Midbrain (tissue), 1 donor: ENCODE measurements around the gene OSBPL1A.
A peak's percentile ranks its signal among the peaks of the same experiment; 100 is the strongest.

Experiments
- DNase-seq: peaks from one replicate; lab custom pipeline; 2025; lab: John Stamatoyannopoulos, UW

OSBPL1A gene

GRCh38 chr18:24219561-24220317 is 177.9 kb downstream of the OSBPL1A start:
- peak; percentile 36 for DNase-seq

DNA sequence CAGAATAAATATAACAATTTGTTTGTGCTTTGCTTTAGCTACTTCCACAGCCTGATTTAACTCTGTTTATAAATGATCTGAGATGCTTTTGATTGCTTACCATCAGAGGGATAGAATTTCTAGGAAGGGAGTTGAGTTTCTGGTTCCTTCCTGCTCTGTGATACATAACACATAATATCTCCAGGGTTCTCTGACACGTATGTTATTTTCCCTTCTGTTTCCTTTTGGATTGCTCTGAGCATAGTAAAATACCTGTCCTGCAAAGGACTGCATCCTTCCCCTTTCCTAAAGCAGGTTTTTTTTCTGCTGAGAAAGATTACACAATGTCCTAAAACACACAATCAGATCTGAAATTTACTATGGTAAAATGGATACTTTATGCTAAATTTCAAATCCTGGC is 182.7 kb downstream of the OSBPL1A start:
- DNase-seq, result no peak

DNA sequence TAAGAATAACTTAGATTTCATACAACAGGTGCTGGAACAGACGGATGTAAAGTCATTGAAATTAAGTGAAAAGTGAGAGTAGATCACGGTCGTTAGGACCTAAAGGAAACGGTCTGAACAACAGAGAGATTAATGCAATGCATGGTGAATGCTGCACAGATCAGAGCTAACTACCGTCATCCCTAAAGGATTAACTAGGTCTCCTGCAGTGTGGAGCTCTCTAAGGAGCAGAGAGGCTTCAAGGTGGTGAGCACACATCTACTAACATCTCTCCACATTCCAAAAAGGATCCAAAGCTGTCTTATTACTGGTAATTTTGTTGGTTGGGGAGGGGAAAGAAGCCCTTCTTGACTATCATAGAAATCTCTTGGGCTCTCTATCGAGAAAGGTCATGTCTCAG is 183.5 kb downstream of the OSBPL1A start:
- DNase-seq, result no peak

- no peak for DNase-seq
These were observed 184.7 kb downstream of the OSBPL1A start for GRCh38 chr18:24212939-24213338.

GRCh38 chr18:24209558-24209957 is 188.1 kb downstream of the OSBPL1A start:
- DNase-seq, result no peak

DNA sequence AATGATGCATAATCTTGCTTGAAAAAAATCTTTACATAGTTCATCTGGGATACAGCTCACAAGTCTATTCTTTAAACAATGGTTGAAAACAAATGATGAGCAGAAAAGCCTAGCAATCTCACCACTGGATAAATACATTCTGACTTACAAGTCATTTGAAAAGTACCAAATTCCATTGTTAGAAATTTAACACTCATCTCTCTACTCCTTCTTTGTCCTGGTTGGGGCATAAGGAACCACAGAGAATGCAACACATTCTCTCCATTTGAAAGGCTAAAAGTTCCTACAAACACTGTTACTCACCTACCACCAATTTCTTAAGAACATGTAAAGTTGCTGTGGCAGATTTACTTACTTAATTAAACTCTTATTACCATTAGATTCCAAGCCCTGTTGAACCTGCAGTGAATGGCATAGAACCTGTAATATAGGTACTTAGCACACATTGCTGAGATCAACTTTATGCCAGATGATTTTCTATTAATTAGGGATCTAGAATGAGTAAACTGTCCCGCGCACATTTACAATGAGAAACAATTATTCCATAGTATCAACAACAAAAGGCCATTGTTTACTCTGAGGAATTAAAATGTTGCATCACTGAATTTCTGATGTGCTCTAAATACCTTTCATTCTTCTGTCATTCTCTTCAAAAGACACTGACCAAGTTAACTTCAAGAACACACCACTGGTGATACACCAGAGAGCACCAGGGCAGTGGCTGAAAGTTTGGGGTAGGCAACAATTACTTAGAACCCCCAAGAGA is 189.2 kb downstream of the OSBPL1A start:
- DNase-seq, result peak; percentile 38

- DNase-seq, result no peak
These were observed 192.7 kb downstream of the OSBPL1A start for GRCh38 chr18:24204904-24205303.

- no peak for DNase-seq
These were observed 195.6 kb downstream of the OSBPL1A start for GRCh38 chr18:24201699-24202687.

DNA sequence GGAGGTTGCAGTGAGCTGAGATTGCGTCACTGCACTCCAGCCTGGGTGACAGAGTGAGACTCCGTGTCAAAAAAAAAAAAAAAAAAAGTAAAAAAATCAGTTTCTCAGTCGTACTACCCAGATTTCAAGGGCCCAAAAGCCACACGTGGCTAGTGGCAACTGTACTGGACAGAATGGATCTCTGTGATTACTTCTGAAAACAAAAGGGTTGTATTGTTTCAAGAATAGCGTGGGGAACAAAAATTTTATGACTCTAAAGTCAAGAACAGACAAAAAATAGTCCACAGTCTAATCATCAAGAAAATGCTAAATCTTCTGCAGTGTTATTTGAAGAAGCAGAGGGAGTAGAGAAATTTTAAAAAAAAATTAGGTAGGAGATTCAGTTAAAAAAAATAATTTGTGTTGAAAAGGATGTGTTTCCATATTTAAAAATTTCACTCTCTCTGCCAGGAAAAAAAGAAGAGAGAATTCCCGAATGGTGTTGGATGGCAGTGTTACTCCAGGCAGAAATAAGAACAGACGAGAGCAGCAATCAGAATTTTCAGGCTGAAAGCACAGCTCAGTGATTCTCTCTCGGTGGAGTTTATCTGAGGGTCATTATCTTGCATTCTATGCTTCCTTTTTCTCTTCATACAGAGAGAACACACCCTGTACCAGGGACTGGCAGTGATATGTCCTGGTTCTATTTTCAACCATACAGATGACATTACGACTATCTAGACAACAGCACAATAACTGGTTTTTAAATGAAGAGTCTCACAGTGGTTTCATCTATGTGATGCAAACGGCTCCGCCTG is 196.9 kb downstream of the OSBPL1A start:
- peak; percentile 76 for DNase-seq

DNA sequence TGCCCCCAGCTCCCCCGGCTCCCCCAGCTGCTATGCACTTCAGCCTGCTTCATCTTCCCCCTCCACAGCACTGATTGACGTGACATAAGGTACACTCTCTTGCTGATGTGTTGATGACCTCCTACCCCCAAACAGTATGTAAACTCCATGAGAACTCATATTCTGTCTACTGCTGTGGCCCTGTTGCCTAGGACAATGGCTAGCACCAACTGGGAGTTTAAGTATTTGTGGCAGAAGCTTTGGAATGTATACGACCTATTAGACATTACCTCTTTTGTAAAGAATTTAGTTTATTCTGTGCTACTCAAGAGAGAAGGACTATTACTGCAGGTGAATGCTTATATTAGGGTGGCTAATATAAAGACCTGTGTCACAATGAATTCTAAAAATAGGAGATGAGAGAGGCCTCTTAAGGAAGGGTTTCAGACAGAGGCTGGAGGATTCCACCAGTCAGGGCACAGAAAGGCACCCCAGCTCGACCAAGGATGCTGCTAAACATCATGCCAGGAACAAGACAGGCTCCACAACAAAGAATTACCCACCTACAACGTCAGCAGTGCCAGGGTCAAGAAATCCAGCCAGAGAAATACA is 198.2 kb downstream of the OSBPL1A start:
- DNase-seq, result no peak

GRCh38 chr18:24198461-24198860 is 199.2 kb downstream of the OSBPL1A start:
- no peak for DNase-seq

GRCh38 chr18:24197412-24197811 is 200.2 kb downstream of the OSBPL1A start:
- DNase-seq, result no peak

GRCh38 chr18:24196764-24197163 is 200.9 kb downstream of the OSBPL1A start:
- no peak for DNase-seq

- no peak for DNase-seq
These were observed 202.1 kb downstream of the OSBPL1A start for GRCh38 chr18:24195296-24196053.

DNA sequence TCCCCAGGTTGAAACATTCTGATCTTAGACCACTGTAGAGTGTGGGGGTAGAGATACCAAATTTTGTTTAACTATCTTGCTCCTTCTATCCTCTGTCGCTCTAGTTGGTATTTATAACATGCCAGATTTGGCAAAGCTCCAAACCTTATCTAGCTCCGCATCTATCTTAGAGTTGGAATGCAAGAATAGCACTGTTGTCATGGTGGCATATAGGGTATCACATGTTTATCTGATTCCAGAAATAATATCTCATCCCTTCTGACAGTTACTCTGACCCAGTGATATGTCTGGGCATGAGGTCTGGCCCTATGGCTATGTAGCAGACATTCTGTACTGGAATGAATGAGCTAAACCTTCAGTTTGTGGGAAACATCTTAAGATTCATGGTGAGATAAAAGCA is 207.0 kb downstream of the OSBPL1A start:
- no peak for DNase-seq

DNA sequence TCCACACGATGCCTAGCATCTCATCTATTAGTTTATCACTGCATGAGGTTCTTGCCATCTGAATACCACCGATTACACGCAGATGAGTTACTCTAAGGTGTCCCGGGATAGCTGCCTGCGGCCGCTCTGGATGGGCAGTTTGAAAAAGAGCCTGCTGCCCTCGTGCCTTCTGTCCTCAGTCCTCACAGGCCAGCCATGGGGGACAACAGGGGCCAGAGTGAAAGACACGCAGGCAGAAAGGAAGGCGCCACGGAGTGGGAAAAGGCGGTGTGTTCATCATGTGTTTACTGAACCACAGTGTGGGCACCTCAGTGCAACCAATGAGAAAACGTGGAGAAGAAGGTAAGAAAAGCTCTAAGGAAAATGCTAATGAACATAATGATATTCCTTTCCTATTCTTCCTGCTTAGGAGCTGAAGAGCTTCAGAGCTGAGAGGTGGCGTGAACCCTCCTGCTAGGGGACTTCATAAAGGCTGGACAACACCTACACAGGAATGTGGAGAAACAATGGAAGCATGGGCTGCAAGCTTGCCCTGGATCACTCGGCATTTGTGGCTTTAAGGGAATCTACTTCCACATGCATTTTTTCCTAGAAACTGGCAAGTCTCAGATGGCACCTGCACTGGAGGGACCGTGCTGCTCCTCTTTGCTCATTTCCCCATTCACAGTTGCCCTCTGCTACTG is 207.8 kb downstream of the OSBPL1A start:
- DNase-seq, result no peak

DNA sequence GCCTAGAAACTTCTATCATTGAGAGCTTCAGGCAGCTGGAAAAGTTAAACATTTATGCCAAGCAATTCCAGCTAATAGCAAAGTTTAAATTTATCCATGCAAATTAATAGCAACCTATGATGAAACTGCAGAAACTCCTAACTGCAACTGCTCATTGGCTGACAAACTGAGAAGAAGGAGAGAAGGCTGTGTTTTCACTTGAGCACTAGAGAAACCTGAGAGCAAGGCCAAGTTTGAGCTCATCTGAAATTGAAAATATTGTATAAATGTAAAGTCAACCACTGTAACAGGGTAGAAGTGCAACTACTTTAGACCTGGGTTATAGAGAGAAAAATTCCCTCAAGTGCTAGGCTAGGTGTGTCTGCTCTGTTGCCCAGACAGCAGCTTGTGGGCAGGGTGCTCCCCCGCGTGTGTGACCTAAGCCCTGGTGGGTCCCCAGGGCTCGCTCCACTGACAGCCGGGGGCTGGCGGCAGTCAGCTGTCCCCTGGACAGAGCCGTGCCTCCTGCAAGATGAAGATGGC is 208.6 kb downstream of the OSBPL1A start:
- no peak for DNase-seq

GRCh38 chr18:24188120-24188519 is 209.5 kb downstream of the OSBPL1A start:
- peak; percentile 38 for DNase-seq

DNA sequence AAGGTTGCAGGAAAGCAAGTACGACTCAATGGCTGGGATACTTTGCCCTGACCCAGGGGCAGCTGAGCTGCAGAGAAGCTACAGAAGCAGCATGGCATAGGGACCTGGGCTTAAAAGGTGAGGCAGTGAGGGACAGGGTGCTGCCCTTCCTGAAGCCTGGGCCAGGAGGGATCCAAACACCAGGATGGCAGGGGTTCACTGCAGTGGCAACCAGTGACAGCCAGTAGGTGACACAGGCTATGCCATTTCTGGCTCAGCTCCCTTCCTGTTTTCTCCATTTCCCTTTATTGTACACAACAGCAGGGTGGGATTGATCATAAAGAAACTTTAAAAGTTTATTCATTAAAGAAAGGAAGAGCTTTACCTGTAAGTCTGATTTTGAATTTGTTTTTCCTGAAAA is 209.9 kb downstream of the OSBPL1A start:
- no peak for DNase-seq
